ENCODE data around the gene GFOD1. TPM values are rescaled to one million over a fixed set of nuclear protein-coding genes. Genes with fewer than 3 reads are reported as not detected.

GFOD1 gene
- total and polyA plus RNA-seq, 8 donors, result 5.7 to 19.6 (median 8.2) TPM

GRCh38 chr6:13438126-13438525, 49.3 kb downstream of the GFOD1 start:
- Histone ChIP-seq H3K9me3 (no peaks in the 10 kb centered on the region), H3K36me3 (no peaks in the 10 kb centered on the region), H3K27me3 (no peaks in the 10 kb centered on the region), H3K4me1 (peaks cover 6 to 44% of the 10 kb centered on the region in 2 donors), H3K4me3 (no peak overlapping the region), H3K27ac (peak overlapping the region in 1 of 2 donors; percentile 8)
- no peak for DNase-seq
- intact Hi-C loops (cut with DNase I), result no loop called here
- no peak for ATAC-seq
- no peak for TF ChIP-seq CTCF (IDR thresholded peaks at IDR 0.05)

- H3K4me1 ChIP-seq, result peaks cover 6 to 50% of the 10 kb centered on the region in 2 donors
- H3K27ac ChIP-seq, result peak overlapping the region in 1 of 2 donors; percentile 8
- no peaks in the 10 kb centered on the region for H3K27me3 ChIP-seq
- intact Hi-C loops (cut with DNase I), result no loop called here
- H3K36me3 ChIP-seq, result no peaks in the 10 kb centered on the region
- no peak overlapping the region for H3K4me3 ChIP-seq
- DNase-seq, result no peak
- TF ChIP-seq CTCF (IDR thresholded peaks at IDR 0.05), result no peak
- no peak for ATAC-seq
- H3K9me3 ChIP-seq, result no peaks in the 10 kb centered on the region
Observed at GRCh38 chr6:13437218-13437996, 50.0 kb downstream of the GFOD1 start.

- DNase-seq, result no peak
- intact Hi-C loops (cut with DNase I), result no loop called here
- peak overlapping the region in 1 of 2 donors; percentile 0 for H3K27ac ChIP-seq
- no peaks in the 10 kb centered on the region for H3K27me3 ChIP-seq
- no peak overlapping the region for H3K4me3 ChIP-seq
- ATAC-seq, result no peak
- TF ChIP-seq CTCF (IDR thresholded peaks at IDR 0.05), result no peak
- no peaks in the 10 kb centered on the region for H3K36me3 ChIP-seq
- H3K4me1 ChIP-seq, result peaks cover 6 to 58% of the 10 kb centered on the region in 2 donors
- no peaks in the 10 kb centered on the region for H3K9me3 ChIP-seq
Observed at GRCh38 chr6:13436399-13437217, 50.8 kb downstream of the GFOD1 start.

- Histone ChIP-seq H3K27me3 (no peaks in the 10 kb centered on the region), H3K9me3 (no peaks in the 10 kb centered on the region), H3K4me1 (peaks cover 2 to 62% of the 10 kb centered on the region in 2 donors), H3K4me3 (no peak overlapping the region), H3K27ac (no peak overlapping the region), H3K36me3 (no peaks in the 10 kb centered on the region)
- DNase-seq, result no peak
- no peak for ATAC-seq
- intact Hi-C loops (cut with DNase I), result no loop called here
- no peak for TF ChIP-seq CTCF (IDR thresholded peaks at IDR 0.05)
Observed at GRCh38 chr6:13435477-13436246, 51.7 kb downstream of the GFOD1 start.
